HEK293 (cell line): Measurements from ENCODE around the gene NR2C2AP.

Source experiments
- SP2 ChIP-seq: fragments of 450-650 bp; formaldehyde crosslinking; IDR thresholded peaks from 2 replicates; pipeline ENCODE4 v1.5.1; 2016; ENCODE audit warnings: missing biosample characterization, missing genetic modification characterization
- WT1 ChIP-seq: fragments of 450-650 bp; formaldehyde crosslinking; IDR thresholded peaks from 2 replicates; pipeline ENCODE4 v1.5.1; 2016; ENCODE audit warnings: missing biosample characterization, missing genetic modification characterization
- ZNF121 ChIP-seq: fragments of 450-650 bp; formaldehyde crosslinking; IDR thresholded peaks from 2 replicates; pipeline ENCODE4 v1.5.1; 2016; ENCODE audit warnings: missing biosample characterization, missing genetic modification characterization
- ZNF132 ChIP-seq: fragments of 450-650 bp; formaldehyde crosslinking; IDR thresholded peaks from 2 replicates; pipeline ENCODE4 v1.5.1; 2017; ENCODE audit warnings: missing biosample characterization, missing genetic modification characterization, borderline replicate concordance
- ZNF37A ChIP-seq: fragments of 450-650 bp; IDR thresholded peaks from 2 replicates; pipeline ENCODE4 v1.5.1; 2018; ENCODE audit warnings: missing biosample characterization, missing genetic modification characterization
- TF ChIP-seq, protein P1 (sequence below): fragments of 450-650 bp; formaldehyde crosslinking; IDR thresholded peaks from 2 replicates; pipeline ENCODE4 v1.5.1; 2016; ENCODE audit warnings: missing biosample characterization, missing genetic modification characterization
- TF ChIP-seq, protein P2 (sequence below): fragments of 450-650 bp; formaldehyde crosslinking; IDR thresholded peaks from 2 replicates; pipeline ENCODE4 v1.5.1; 2016; ENCODE audit warnings: missing biosample characterization, missing genetic modification characterization

DNA sequence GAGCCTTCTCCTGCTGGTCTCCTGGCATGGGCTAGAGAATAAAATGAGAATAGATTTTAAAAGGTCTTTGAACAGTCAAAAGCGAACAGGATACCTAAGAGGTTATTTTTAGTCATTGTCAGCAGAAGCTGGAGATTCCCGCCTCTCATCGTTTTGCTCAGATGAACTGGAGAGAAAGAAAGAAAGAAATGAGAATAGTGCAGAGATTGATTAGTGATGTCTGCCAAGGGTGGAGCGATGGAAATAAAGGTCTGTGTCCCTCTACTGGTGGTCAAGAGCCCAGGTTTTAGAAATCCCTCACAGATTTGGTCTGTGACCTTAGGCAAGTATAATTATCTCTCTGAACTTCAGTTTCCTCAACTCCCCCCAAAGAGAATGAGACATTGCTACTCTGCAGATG is 13.9 kb upstream of the NR2C2AP start:
- no peak for TF ChIP-seq WT1 (tag by site-specific recombination)
- no peak for TF ChIP-seq SP2 (tag by site-specific recombination)
- TF ChIP-seq ZNF132 (tag by site-specific recombination): no peak
- no peak for TF ChIP-seq ZNF121 (tag by site-specific recombination)
- TF ChIP-seq, protein P1, sequence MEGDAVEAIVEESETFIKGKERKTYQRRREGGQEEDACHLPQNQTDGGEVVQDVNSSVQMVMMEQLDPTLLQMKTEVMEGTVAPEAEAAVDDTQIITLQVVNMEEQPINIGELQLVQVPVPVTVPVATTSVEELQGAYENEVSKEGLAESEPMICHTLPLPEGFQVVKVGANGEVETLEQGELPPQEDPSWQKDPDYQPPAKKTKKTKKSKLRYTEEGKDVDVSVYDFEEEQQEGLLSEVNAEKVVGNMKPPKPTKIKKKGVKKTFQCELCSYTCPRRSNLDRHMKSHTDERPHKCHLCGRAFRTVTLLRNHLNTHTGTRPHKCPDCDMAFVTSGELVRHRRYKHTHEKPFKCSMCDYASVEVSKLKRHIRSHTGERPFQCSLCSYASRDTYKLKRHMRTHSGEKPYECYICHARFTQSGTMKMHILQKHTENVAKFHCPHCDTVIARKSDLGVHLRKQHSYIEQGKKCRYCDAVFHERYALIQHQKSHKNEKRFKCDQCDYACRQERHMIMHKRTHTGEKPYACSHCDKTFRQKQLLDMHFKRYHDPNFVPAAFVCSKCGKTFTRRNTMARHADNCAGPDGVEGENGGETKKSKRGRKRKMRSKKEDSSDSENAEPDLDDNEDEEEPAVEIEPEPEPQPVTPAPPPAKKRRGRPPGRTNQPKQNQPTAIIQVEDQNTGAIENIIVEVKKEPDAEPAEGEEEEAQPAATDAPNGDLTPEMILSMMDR (tag by site-specific recombination): no peak
- TF ChIP-seq, protein P2, sequence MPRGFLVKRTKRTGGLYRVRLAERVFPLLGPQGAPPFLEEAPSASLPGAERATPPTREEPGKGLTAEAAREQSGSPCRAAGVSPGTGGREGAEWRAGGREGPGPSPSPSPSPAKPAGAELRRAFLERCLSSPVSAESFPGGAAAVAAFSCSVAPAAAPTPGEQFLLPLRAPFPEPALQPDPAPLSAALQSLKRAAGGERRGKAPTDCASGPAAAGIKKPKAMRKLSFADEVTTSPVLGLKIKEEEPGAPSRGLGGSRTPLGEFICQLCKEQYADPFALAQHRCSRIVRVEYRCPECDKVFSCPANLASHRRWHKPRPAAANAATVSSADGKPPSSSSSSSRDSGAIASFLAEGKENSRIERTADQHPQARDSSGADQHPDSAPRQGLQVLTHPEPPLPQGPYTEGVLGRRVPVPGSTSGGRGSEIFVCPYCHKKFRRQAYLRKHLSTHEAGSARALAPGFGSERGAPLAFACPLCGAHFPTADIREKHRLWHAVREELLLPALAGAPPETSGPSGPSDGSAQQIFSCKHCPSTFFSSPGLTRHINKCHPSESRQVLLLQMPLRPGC: no peak
- TF ChIP-seq ZNF37A (tag by site-specific recombination): no peak
